Measurements from ENCODE around the gene TDP2. TPM values are rescaled to one million over a fixed set of nuclear protein-coding genes. Genes with fewer than 3 reads are reported as not detected.
"Not testable (repeated sequence)": the region's sequence is repeated elsewhere in the genome, so short reads cannot be mapped to it uniquely, and the experiment has no call there.

Gene TDP2
- total RNA-seq, 1 donor from 2014 or later: 36.8 TPM

DNA sequence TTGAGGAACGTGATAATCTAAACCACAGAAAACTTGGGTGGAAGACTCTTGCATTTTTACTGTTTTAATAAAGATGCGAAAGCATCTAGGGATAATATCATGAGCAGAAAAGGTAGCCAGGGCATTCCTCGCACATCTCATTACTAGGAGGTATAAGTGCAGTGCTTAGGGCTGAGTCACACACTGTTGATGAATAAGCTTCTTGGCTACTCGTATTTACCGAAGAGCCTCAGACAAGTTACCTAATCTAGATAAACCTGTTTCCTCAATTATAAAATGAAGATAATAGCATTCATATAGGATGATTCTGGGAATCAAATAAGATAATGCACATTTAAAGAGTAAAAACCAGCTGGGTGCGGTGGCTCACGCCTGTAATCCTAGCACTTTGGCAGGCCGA is 19.9 kb downstream of the TDP2 start:
- peak; percentile 62 for DNase-seq (ENCODE audit: low read depth)

DNA sequence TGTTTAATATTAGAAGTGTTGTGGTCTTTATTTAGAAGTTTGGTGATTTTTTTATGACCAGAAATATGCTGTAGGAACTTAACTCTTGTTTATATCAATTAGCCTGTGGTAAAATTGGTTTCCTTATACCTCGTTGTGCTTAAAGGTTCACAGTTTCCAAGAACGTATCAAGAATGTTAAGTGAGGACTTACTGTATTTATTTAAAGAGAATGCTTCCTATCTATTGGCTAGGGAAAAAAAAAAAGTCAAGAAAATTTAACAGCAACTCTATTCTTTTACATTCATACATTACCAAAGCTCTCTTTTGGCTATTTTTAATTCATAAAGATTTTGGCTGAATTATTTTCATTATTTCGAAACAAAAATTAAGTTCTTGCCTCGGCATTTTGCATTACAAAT is 22.3 kb downstream of the TDP2 start:
- no peak for DNase-seq (ENCODE audit: low read depth)

DNA sequence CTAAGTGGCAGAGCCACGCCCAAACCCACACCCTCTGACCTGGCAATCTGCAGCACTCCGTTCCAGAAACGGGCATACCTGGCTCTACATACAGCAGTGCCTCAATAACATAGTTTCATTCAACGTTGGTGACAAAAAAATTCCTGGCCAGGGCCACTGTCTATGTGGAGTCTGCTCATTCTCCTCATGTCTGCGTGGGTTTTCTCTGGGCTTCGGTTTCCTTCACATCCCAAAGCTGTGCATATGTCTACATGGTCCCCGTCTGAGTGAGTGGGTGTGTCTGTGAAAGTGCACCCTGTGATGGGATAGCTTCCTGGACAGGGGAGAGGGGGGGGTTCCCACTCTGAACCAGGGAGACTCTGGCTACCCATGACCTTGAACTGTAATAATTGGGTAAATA is 22.8 kb downstream of the TDP2 start:
- no peak for DNase-seq (ENCODE audit: low read depth)

DNA sequence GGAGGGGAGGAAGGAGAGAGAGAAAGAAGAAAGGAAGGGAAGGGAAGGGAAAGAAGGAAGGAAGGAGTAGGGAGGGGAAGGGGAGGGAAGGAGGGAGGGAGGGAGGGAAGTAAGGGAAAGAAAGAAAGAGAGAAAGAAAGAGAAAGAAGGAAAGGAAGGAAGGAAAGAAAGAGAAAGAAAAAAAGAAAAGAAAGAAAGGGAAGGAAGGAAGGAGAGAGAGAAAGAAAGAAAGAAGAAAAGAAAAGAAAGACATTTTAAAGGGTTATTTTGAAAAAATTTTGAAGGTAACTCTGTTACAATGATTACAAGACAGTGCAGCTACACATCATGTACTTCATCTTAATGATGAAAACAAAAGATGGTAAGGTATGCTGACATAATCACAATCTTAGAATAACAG is 24.6 kb downstream of the TDP2 start:
- no peak for DNase-seq (ENCODE audit: low read depth)

DNA sequence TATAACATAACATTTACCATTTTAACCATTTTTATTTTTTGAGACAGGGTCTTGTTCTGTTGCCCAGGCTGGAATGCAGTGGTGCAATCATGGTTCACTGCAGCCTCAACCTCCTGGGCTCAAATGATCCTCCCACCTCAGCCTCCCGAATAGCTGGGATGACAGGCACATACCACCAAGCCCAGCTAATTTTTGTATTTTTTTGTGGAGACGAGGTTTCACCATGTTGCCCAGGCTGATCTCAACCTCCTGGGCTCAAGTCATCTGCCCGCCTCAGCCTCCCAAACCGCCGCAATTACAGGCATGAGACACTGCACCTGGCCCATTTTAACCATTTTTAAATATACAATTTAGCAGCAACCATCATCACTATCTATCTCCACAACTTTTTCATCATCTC is 26.1 kb downstream of the TDP2 start:
- not testable (repeated sequence) for DNase-seq (ENCODE audit: low read depth)

DNA sequence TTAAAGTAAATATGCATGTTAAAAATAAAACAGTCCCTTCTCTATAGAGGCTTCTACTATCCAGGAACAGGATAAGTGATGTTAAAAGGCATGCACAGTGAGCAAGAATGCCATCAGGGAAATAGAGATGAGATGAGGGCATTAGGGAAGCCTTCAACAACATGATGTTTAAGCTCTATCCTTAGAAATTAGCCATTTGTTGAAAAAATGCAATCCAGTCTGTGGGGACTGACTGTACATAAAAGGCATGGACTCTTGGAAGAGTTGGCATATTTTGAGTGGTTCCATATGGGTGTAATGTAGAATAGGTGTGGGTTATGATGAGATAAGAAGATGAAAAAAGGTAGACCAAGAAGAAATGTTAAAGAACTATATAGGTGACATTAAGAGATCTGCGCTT is 26.5 kb downstream of the TDP2 start:
- no peak for DNase-seq (ENCODE audit: low read depth)

DNA sequence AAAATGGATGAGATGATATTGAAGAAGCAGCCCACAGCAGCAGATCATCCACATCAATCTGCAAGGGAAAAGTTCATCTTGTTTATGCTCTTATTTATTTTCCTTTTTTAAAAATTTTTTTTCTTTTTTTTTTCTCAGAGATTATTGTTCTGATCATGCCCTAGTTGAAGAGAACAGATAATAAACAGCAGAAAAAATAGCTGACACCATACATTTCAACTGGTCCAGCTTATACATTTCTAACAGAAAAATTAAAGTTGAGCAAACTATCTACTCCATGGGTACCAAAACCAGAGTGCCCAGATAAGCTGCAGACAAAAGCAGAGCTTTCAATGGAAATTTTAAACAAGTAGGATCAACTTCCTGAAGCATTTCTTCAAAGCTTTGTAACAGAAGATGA is 30.0 kb downstream of the TDP2 start:
- no peak for DNase-seq (ENCODE audit: low read depth)

DNA sequence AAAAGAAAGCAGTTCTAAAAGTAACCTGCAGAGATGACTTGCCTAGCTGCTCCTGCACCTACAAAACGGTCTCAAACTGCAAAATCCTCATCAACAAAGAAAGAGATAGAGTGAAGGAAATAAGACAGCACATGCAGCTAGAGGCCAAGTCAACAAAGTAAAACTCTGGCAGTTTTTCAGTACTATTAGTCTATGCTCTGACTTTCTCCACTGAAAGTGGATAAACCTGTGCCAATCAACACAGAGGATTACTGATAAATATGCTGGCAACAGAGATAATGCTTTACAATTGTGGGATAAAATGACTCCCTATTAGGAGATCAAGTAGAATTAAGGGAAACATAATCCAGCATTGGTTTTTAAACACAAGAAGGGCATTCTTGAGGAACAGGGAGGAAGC is 34.1 kb downstream of the TDP2 start:
- DNase-seq (ENCODE audit: low read depth): no peak

DNA sequence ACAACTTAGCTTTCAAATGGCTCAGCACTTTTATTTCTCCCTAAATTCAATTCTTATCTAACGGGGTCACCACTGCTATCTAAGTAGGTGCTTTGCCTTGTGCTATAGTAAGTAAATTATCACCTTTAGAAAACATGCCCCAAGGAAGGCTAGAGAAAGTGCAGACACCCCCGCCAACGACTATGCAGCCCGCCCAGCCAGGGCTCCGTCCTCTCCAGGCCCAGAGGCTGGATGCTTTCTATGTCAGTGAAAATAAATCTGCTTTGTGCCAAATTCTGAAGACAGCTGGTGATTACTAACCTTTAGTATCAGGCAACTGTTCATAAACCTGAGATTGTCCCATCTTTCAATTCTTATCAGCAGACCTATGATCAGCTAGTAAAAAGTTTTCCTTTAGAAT is 35.0 kb downstream of the TDP2 start:
- DNase-seq (ENCODE audit: low read depth): no peak

DNA sequence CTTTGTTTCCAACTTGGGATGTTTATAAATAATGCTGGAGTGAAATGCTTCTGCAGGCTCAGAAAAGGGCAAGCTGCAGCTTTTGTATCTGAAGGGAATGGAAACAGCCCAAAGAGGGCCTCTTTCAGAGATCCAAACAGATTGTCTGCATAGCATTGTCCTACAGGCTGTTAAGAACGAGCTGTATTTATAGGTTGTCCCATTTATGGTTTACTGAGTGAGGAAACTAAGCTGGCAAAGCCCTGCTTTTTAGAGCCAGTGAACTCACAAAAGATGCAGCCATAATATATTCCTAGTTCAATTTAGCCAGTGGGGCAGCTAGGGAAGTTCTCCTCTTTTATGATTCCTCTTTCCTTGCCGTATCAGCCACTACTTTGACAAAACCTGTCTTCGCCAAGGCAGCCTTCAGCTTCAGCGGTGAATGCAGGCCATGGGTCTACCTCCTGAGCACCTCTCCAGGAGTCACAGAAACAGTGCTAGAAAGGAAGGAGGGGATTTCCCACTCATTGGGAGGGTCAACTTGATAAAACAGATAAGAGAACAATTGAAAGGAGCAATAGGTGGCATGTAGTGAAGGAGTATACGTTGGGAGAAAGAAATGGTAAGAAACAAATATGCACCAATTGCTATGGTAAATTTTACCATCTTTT is 35.7 kb downstream of the TDP2 start:
- DNase-seq (ENCODE audit: low read depth): no peak

DNA sequence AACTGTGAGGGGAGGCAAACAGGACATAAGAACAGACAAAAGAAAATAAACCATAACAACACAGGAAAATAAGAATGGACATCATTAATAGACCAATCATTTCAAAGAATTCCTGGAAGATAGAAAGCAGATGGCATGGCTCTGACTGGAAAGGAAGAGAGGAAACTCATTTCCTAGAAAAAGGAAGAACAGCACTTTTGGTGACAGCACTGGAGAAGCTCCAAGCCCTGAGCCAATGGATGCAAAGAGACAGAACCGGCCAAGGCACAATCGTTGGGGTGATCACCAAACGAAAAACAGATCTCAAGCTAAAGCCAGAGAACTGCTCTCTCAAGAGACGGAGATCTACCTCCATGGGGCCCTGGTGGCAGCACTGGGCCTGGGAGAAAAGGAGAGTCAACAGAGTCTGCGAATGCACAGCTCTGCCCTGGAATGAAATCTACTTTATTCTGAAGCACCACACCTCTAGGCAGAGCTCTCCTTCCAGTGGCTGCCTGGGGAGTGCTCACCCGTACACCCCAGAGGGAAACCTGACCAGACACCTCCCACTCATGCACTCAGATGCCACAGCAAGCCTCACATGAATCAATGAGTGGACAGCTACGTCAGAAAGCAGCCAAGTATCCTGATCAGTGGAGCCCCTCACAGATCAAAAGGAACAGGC is 44.9 kb downstream of the TDP2 start:
- DNase-seq (ENCODE audit: low read depth): no peak

DNA sequence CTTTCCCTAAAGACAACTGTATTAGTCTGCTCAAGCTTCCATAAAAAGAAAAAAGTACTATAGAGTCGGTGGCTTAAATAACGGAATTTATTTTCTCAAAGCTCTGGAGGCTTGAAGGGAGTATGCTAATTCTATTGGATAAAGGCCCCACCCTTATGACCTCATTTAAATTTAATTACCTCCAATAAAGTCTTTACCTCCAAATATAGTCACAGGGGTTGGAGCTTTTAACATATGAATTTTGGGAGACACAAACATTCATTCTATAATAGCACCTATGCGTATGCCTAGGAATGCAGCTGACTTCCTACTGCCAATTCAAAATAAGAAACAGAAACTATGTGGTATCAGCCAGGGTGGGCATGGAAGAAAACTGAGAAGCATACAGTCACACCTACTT is 46.1 kb downstream of the TDP2 start:
- no peak for DNase-seq (ENCODE audit: low read depth)

DNA sequence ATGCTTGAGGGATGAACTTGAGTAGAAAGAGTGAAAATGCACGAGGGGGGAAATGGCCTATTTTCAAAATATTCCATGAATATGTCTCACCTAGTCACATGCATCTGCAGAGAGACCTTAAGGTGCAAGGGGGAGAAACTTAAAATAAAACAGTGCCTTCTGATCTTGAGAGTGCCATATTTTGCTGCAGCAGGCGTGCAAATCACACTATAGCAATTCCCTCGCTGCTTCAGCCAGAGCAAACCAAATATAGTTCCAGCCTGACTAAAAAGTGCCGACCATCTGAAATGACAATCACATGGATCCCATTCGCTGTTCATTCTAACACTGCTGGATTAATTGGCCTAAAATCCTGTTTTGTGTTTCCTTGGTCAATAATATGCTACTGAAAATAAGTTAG is 47.0 kb downstream of the TDP2 start:
- no peak for DNase-seq (ENCODE audit: low read depth)

DNA sequence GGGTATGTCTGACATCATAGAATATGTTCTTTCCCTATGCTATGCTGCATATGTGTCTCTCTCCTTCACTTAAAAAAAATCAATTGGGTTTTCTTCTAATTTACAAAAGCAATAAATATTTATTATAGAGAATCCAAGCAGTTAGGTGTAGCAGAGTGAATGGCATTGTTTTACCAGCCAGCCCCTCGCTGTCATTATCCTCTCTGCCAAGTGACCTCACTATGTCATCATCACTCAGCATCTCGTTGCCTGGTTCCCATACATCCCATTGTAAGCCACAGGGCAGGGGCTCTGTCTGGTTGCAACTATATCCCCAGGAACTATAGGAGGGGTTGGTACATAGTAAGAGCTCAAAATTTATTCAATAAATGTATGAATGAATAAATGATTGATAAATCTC is 52.1 kb downstream of the TDP2 start:
- DNase-seq (ENCODE audit: low read depth): no peak

DNA sequence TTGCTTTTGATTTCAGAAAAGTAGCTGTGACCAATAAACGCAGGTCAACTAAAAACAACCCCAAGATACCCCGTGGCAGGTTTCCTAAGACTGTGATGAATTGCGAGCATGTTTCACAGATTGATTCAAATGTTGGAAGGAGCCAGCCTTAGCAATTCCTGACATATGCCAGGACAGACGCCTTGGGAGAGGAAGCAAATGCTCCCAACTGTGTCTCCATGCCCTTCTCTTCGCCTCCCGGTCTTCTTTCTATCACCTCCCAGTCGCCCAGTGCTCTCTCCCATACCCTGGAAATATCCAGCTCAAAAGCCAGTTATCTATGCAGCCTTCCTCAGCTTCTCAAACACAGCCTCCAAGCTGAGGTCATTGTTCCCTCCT is 52.7 kb downstream of the TDP2 start:
- DNase-seq (ENCODE audit: low read depth): no peak

DNA sequence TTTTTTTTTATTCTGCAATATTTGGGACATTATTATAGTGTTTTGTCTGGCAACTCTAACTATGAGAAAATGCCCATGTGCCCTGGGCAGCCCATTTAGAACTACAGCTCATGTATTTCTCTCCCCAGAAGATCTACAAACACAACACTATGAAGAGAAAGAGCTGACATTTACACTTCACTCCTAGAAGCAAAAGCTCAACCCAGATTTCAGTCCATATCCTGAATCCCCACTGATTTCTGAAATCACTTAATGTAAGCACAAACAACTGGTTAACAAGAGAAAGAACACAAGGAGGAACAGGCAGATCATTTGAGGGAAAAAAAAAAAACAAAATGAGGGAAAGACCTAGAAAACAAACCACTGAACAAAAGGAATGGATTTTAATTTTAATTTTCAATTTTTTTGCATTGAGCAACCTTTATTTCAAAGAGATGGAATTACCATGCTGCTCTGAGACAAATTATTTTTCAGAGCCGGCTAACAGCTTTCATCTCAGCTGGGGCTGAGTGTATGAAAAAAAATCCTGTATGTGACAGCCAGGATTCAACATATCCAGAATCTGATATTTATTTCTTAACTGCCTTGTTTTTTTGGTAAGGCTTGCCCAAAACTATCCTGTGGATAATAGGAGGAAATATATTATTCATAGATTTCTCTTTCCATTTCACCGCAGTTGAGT is 53.2 kb downstream of the TDP2 start:
- no peak for DNase-seq (ENCODE audit: low read depth)

DNA sequence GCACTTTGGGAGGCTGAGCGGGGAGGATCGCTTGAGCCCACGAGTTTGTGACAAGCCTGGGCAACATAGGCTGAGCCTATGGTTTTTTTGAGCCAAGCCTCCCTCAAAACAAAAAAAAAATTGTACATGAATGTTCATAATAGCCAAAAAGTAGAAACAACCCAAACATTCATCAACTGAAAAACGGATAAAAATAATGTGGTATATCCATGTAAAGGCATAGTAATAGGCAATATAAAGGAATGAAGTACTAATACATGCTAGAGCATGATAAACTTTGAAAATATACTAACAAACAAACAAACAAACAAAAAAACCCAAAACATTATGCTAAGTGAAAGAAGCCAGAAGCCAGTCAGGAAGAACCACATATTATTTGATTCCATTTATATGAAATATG is 56.0 kb downstream of the TDP2 start:
- DNase-seq (ENCODE audit: low read depth): no peak

DNA sequence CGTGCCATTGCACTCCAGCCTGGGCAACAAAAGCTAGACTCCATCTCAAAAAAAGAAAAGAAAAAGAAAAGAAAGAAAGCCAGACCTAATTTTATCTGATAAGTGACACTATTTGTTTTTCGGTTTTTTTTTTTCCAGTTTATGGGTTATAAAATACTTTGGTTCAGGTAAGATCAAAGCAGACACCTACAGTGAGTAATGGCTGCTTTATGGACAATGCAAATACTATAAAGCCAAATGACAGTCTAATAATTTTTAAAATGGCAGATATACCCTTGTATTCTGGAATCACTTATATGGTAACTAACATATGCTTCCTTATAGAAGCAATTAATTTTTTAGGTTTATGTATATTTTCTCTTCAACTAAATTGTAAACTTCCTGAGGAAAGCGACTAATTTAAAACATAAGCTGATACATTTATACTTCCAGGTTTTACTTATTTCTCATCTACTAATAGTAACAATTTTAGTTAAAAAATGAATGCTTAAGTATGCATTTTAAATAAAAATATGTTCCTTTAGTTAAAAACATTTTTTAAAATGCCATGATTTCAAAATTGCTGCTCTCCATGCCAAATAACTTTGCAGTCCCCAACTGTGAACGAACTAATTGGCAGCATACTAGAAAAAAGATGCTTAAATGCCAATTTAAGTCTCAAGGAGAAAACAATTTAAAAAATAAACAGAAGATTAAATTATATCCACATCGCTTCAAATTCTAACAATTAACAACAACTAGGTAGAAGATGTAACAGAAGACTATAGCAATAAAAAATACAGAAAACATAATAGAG is 59.2 kb downstream of the TDP2 start:
- no peak for DNase-seq (ENCODE audit: low read depth)

DNA sequence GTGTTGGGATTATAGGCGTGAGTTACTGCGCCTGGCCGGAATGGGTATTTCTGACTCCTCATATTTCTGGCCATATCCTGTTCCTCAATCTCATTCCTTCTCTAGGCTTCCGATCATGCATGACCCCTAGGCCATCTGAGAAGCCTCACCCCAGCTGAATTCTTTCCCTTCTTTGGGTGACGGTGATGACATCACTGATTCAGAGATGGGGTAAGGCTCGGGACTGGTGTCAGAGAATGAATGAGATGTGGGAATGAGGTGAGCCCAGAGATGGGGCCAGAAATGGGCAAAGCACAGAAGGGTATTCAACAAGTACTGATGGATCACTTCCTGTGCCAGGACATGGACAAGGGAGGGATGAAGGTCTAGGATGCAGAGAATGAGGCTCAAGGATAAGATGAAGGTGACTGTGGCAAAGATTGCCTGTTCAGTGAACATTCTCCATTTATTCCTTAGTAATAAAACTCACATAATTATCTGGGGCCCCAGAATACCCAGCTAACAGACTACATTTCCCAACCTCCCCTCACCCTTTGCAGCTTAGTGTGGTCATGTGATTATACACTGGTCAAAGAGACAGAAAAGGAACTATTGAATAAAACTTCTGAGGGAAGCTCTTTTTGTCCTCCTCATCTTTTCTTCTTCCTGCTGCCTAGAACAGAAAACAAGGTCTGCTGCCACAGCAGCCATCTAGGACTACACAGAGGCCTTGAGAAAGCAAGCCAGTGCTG is 60.3 kb downstream of the TDP2 start:
- DNase-seq (ENCODE audit: low read depth): no peak

DNA sequence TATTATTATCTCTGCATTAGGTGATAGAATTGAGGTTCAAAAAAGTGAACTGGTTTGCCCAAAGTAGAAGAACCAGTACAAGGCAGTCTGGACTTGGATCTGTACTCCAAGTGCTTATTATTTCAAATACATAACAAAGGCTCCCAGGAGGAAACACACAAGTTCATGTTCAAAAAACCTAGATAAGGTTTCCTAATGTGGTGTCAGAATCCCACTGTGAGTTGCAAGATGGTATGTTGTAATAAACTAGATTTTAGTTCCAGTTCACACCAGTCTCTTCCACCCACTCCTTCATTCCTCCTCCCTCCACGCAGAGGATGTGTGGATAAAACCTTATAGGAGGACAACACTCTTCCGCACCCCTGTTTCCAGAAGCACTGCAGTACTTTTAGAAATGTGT is 63.5 kb downstream of the TDP2 start:
- no peak for DNase-seq (ENCODE audit: low read depth)

DNA sequence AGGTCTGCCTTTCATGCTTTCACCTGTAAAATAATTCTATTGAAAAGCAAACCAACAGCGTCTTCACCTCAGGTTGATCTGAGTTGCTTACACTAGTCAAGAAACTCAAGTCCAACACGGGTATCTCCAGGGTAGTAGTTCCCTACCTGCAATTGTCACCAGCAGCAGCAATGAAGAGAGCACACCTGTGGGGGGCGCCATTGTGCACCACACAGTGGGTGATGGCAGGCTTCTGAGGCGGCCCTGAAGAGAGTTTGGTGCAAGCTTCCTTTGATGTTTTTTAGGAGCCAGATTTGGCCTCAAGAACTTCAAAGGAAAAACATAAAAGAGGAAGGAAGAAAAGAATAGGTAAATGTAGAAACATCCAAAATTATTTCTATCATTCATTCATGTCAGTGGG is 65.8 kb downstream of the TDP2 start:
- DNase-seq (ENCODE audit: low read depth): no peak
